ENCODE measurements around the gene TMEM11.

TMEM11 gene

GRCh38 chr17:21214015-21214776, at the start of gene TMEM11:
TMEM11 (minus strand) TSS chr17:21214161; CDS start chr17:21214152, 9 bp downstream.
- peak; percentile 90 to 94 (median 93) for DNase-seq (ENCODE audit: low read depth in 3 of 3)

- no peak for DNase-seq (ENCODE audit: low read depth in 3 of 3)
Observed at GRCh38 chr17:21263376-21263775, 49.4 kb upstream of the TMEM11 start.

- DNase-seq (ENCODE audit: low read depth in 3 of 3) = no peak
Observed at GRCh38 chr17:21262259-21262993, 48.5 kb upstream of the TMEM11 start.

- DNase-seq (ENCODE audit: low read depth in 3 of 3) = no peak
Observed at GRCh38 chr17:21258593-21258992, 44.6 kb upstream of the TMEM11 start.

GRCh38 chr17:21253646-21254441, 39.9 kb upstream of the TMEM11 start:
- DNase-seq (ENCODE audit: low read depth in 3 of 3) = no peak

- peak; percentile 49 to 69 (median 50) for DNase-seq (ENCODE audit: low read depth in 3 of 3)
Observed at GRCh38 chr17:21252796-21253645, 39.1 kb upstream of the TMEM11 start, which contains the start of gene NATD1. NATD1 (minus strand) TSS chr17:21253410; CDS start chr17:21253264, 146 bp downstream.

- DNase-seq (ENCODE audit: low read depth in 3 of 3) = no peak
Observed at GRCh38 chr17:21252289-21252795, 38.4 kb upstream of the TMEM11 start.

- DNase-seq (ENCODE audit: low read depth in 3 of 3) = no peak
Observed at GRCh38 chr17:21251337-21252010, 37.5 kb upstream of the TMEM11 start.

GRCh38 chr17:21250854-21251253, 36.9 kb upstream of the TMEM11 start:
- DNase-seq (ENCODE audit: low read depth in 3 of 3) = no peak

- DNase-seq (ENCODE audit: low read depth in 3 of 3) = no peak
Observed at GRCh38 chr17:21249920-21250703, 36.2 kb upstream of the TMEM11 start.

GRCh38 chr17:21249086-21249795, 35.3 kb upstream of the TMEM11 start:
- DNase-seq (ENCODE audit: low read depth in 3 of 3) = no peak

GRCh38 chr17:21248500-21248899, 34.5 kb upstream of the TMEM11 start:
- no peak for DNase-seq (ENCODE audit: low read depth in 3 of 3)

- no peak for DNase-seq (ENCODE audit: low read depth in 3 of 3)
Observed at GRCh38 chr17:21247552-21248258, 33.7 kb upstream of the TMEM11 start.

GRCh38 chr17:21246698-21247097, 32.7 kb upstream of the TMEM11 start:
- no peak for DNase-seq (ENCODE audit: low read depth in 3 of 3)

- DNase-seq (ENCODE audit: low read depth in 3 of 3) = no peak
Observed at GRCh38 chr17:21245639-21246084, 31.7 kb upstream of the TMEM11 start.

- DNase-seq (ENCODE audit: low read depth in 3 of 3) = no peak
Observed at GRCh38 chr17:21243516-21244303, 29.7 kb upstream of the TMEM11 start.

GRCh38 chr17:21242780-21243515, 29.0 kb upstream of the TMEM11 start:
- no peak for DNase-seq (ENCODE audit: low read depth in 3 of 3)

Measured in stimulated activated CD4-positive, alpha-beta T cell treated with anti-CD3 and anti-CD28 coated beads, TNF-alpha, amount 100 ng/mL, for 24 hours (primary cell).